Measurements from ENCODE around the gene GPATCH2. TPM values are rescaled to one million over a fixed set of nuclear protein-coding genes. Genes with fewer than 3 reads are reported as not detected.

The GPATCH2 gene
- total RNA-seq, 1 experiment from 2014 or later: 11.3 TPM

- ChIA-PET CTCF (no interaction called here), RAD21 (ENCODE audit: low non-redundant PET in 1 of 2, low total read pairs in 2 of 2, uncharacterized antibody in 2 of 2, unreplicated experiment in 2 of 2) (no interaction called here), POLR2A (no interaction called here)
- DNase-seq (ENCODE audit: low read depth, low spot score) (no peak), ATAC-seq (no peak)
- TF ChIP-seq SIN3A (IDR thresholded peaks at IDR 0.05; ENCODE audit: low read depth): no peak
- TF ChIP-seq SP1 (IDR thresholded peaks at IDR 0.05; ENCODE audit: low read depth): no peak
- Histone ChIP-seq H3K9me2 (ENCODE audit: insufficient read depth) (no peaks in the 10 kb centered on the region), H3K27me3 (ENCODE audit: insufficient read depth, low read length) (no peaks in the 10 kb centered on the region), H3K36me3 (ENCODE audit: control insufficient read depth in 1 of 2, insufficient read depth in 2 of 2, low read length in 2 of 2) (no peaks in the 10 kb centered on the region), H3K4me3 (replicated peaks in 1 of 2; ENCODE audit: low read depth in 1 of 2, low read length in 2 of 2) (no peak overlapping the region), H3K27ac (ENCODE audit: low read depth, low read length) (no peak overlapping the region), H4K20me1 (ENCODE audit: insufficient read depth) (no peaks in the 10 kb centered on the region), H3K4me1 (ENCODE audit: control insufficient read depth in 1 of 2, insufficient read depth in 2 of 2, low read length in 2 of 2) (no peaks in the 10 kb centered on the region), H3K9me3 (ENCODE audit: control insufficient read depth in 1 of 2, insufficient read depth in 1 of 2, low read depth in 1 of 2, low read length in 2 of 2) (no peaks in the 10 kb centered on the region), H3K9ac (ENCODE audit: low read length) (no peak overlapping the region), H3K4me2 (ENCODE audit: low read length) (no peak overlapping the region), H3K79me2 (ENCODE audit: insufficient read depth, low read length) (no peaks in the 10 kb centered on the region), H2AFZ (ENCODE audit: low read depth, low read length, poor library complexity, severe bottlenecking) (no peak overlapping the region)
- intact Hi-C loops (cut with micrococcal nuclease): no loop called here
- no TSS peak for BruUV-seq (replicated peaks)
Measured at GRCh38 chr1:217449370-217449769, 181.5 kb downstream of the GPATCH2 start.

- H3K36me3 ChIP-seq (ENCODE audit: control insufficient read depth in 1 of 2, insufficient read depth in 2 of 2, low read length in 2 of 2): no peaks in the 10 kb centered on the region
- no peaks in the 10 kb centered on the region for H3K27me3 ChIP-seq (ENCODE audit: insufficient read depth, low read length)
- POLR2A ChIA-PET: no interaction called here
- no peak overlapping the region for H2AFZ ChIP-seq (ENCODE audit: low read depth, low read length, poor library complexity, severe bottlenecking)
- H3K9me2 ChIP-seq (ENCODE audit: insufficient read depth): no peaks in the 10 kb centered on the region
- RAD21 ChIA-PET (ENCODE audit: low non-redundant PET in 1 of 2, low total read pairs in 2 of 2, uncharacterized antibody in 2 of 2, unreplicated experiment in 2 of 2): no interaction called here
- no peak for TF ChIP-seq MAX (IDR thresholded peaks at IDR 0.05)
- ATAC-seq (no peak), DNase-seq (ENCODE audit: low read depth, low spot score) (no peak)
- H3K4me2 ChIP-seq (ENCODE audit: low read length): no peak overlapping the region
- H3K9ac ChIP-seq (ENCODE audit: low read length): no peak overlapping the region
- H3K27ac ChIP-seq (ENCODE audit: low read depth, low read length): no peak overlapping the region
- H3K4me1 ChIP-seq (ENCODE audit: control insufficient read depth in 1 of 2, insufficient read depth in 2 of 2, low read length in 2 of 2): no peaks in the 10 kb centered on the region
- no peaks in the 10 kb centered on the region for H4K20me1 ChIP-seq (ENCODE audit: insufficient read depth)
- H3K79me2 ChIP-seq (ENCODE audit: insufficient read depth, low read length): no peaks in the 10 kb centered on the region
- intact Hi-C loops (cut with micrococcal nuclease): no loop called here
- H3K4me3 ChIP-seq (replicated peaks in 1 of 2; ENCODE audit: low read depth in 1 of 2, low read length in 2 of 2): no peak overlapping the region
- CTCF ChIA-PET: no interaction called here
- no peaks in the 10 kb centered on the region for H3K9me3 ChIP-seq (ENCODE audit: control insufficient read depth in 1 of 2, insufficient read depth in 1 of 2, low read depth in 1 of 2, low read length in 2 of 2)
- BruUV-seq (replicated peaks): no TSS peak
Measured at GRCh38 chr1:217443845-217444244, 187.0 kb downstream of the GPATCH2 start.

GRCh38 chr1:217437376-217437775, 193.5 kb downstream of the GPATCH2 start:
- Histone ChIP-seq H3K4me3 (replicated peaks in 1 of 2; ENCODE audit: low read depth in 1 of 2, low read length in 2 of 2) (no peak overlapping the region), H3K4me2 (ENCODE audit: low read length) (no peak overlapping the region), H3K27me3 (ENCODE audit: insufficient read depth, low read length) (no peaks in the 10 kb centered on the region), H4K20me1 (ENCODE audit: insufficient read depth) (no peaks in the 10 kb centered on the region), H3K36me3 (ENCODE audit: control insufficient read depth in 1 of 2, insufficient read depth in 2 of 2, low read length in 2 of 2) (no peaks in the 10 kb centered on the region), H3K4me1 (ENCODE audit: control insufficient read depth in 1 of 2, insufficient read depth in 2 of 2, low read length in 2 of 2) (no peaks in the 10 kb centered on the region), H3K9ac (ENCODE audit: low read length) (no peak overlapping the region), H3K27ac (ENCODE audit: low read depth, low read length) (no peak overlapping the region), H3K79me2 (ENCODE audit: insufficient read depth, low read length) (no peaks in the 10 kb centered on the region), H3K9me2 (ENCODE audit: insufficient read depth) (no peaks in the 10 kb centered on the region), H2AFZ (ENCODE audit: low read depth, low read length, poor library complexity, severe bottlenecking) (no peak overlapping the region), H3K9me3 (ENCODE audit: control insufficient read depth in 1 of 2, insufficient read depth in 1 of 2, low read depth in 1 of 2, low read length in 2 of 2) (no peaks in the 10 kb centered on the region)
- ChIA-PET POLR2A (no interaction called here), RAD21 (ENCODE audit: low non-redundant PET in 1 of 2, low total read pairs in 2 of 2, uncharacterized antibody in 2 of 2, unreplicated experiment in 2 of 2) (no interaction called here), CTCF (no interaction called here)
- ATAC-seq (no peak), DNase-seq (ENCODE audit: low read depth, low spot score) (no peak)
- no TSS peak for BruUV-seq (replicated peaks)
- intact Hi-C loops (cut with micrococcal nuclease): no loop called here
- TF ChIP-seq ATF3 (IDR thresholded peaks at IDR 0.05): no peak
- no peak for TF ChIP-seq POLR2AphosphoS5 (IDR thresholded peaks at IDR 0.05; ENCODE audit: low read depth, low read length)
- no peak for TF ChIP-seq SRF (IDR thresholded peaks at IDR 0.05; ENCODE audit: low read depth)
- TF ChIP-seq EGR1 (IDR thresholded peaks at IDR 0.05; ENCODE audit: low read depth): no peak
- no peak for TF ChIP-seq ELF1 (IDR thresholded peaks at IDR 0.05; ENCODE audit: borderline replicate concordance, low read depth)
- no peak for TF ChIP-seq ZBTB33 (IDR thresholded peaks at IDR 0.05; ENCODE audit: extremely low read depth, insufficient replicate concordance, low read length)
- TF ChIP-seq FOSL1 (IDR thresholded peaks at IDR 0.05; ENCODE audit: low read depth): no peak
- TF ChIP-seq YY1 (IDR thresholded peaks at IDR 0.05; ENCODE audit: extremely low read depth, insufficient replicate concordance, low read depth, low read length): no peak
- no peak for TF ChIP-seq JUND (IDR thresholded peaks at IDR 0.05)
- TF ChIP-seq TCF7L2 (IDR thresholded peaks at IDR 0.05; ENCODE audit: borderline replicate concordance, extremely low read depth, insufficient read depth, insufficient read length): no peak
- TF ChIP-seq EZH2 (IDR thresholded peaks at IDR 0.05): no peak
- TF ChIP-seq ZFX (IDR thresholded peaks at IDR 0.05): no peak
